ENCODE data around the gene BTG2. TPM values are rescaled to one million over a fixed set of nuclear protein-coding genes. Genes with fewer than 3 reads are reported as not detected.

BTG2 gene
- total and polyA plus RNA-seq, 2 donors, result 58.6 to 464 TPM

DNA sequence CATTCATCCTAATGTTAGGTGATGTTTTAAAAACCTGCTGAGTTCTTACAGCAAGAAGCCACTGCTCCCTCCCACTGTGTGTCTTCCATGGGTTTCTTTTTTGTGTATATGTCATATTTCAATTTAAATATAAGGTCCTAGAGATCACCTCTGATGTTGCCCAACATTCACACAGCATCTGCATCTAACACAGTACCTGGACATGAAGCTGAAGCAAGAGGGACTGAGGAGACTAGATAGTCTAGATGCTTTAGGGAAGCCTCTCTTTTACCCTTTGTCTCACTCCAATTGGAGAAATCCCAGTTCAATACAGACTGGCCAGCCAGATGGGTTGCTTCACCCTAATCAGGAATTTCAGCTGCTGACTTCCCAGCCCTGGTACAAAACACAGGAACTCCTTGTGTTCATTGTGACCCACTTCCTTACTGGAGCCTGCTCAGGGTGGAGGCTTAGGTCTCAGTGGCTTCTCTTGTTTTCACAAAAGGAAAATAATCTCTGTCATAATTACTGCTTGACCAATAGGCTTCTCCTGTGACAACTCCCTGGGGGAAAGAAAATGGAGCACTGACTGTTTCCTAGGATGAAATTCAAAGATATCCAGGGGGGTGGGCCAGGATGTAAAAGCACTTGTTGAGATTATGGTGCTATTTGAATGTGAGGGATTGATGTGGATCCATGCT, 17.3 kb downstream of the BTG2 start:
- Histone ChIP-seq H3K36me3 (ENCODE audit: insufficient read depth) (no peaks in the 10 kb centered on the region), H3K4me3 (ENCODE audit: low read depth, low read length) (no peak overlapping the region), H3K27ac (ENCODE audit: low read depth) (peak overlapping the region; percentile 49), H3K4me1 (ENCODE audit: insufficient read depth) (peaks cover 4% of the 10 kb centered on the region)
- no peak for DNase-seq (ENCODE audit: extremely low spot score)

DNA sequence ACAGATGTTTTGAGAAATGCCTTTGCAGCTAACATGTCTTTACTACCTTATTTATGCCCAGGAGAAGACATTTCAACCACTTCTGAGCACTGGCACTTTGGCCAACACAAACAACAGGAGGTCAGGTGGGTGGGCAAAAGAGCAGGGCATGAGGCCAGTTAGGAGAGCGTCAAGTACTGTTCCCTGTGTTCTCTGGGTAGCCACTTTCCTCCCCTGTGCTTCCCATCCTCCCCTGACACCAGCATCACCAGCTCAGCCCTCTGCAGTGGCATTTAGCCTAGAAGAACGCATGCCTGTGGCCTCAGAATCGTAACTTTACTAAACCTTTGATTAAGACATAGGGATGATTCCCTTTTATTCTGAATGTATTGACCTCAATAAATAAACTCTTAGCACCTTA, 18.3 kb downstream of the BTG2 start:
- Histone ChIP-seq H3K27ac (ENCODE audit: low read depth) (peak overlapping the region; percentile 42), H3K4me1 (ENCODE audit: insufficient read depth) (peaks cover 4% of the 10 kb centered on the region), H3K4me3 (ENCODE audit: low read depth, low read length) (no peak overlapping the region), H3K36me3 (ENCODE audit: insufficient read depth) (no peaks in the 10 kb centered on the region)
- no peak for DNase-seq (ENCODE audit: extremely low spot score)
- WGBS, result 74% methylated on average over 3 of the region's 3 CpGs

DNA sequence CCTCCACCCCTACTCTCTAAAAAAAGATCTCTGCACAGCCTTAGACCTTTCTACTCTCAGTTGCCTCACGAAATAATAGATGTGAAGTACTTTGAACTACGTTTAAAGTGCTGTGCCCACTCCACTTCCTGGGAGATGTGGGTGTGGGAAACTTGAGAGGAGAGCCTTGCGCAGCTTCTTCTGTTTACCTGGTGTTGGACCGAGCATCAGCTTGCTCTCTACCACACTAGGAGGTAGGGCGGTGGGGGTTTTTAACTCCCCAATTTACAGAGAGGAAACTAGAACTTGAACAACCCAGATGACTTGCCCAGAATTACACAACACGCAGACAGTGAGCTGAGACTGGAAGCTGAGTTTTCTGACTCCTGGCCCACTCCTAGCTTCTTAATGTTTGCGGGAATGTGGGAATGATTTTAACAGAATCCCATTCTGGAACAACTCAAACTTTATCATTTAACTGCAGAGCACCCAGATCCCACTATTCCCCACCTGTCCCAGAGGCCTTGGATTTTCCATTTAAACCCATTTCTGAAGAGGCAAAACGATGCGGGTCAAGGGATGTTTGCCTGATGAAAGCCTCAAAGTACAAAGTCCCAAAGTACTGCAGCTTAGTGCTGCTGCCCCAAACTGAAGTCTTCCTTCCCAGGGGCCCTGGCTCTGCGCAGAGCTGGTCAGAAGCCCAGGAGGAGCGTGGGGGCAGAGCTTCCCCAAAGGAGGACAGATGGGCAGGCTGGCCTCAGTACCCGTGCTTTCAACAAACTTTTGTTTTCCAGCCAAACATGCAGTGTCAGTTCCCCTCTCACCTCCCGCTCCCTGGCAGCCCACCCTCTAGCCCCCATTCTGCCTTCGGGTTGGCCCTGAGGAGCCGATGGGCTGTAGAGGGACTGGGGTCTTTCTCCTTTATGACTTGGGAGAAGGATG, 19.0 kb downstream of the BTG2 start:
- H3K36me3 ChIP-seq (ENCODE audit: insufficient read depth), result no peaks in the 10 kb centered on the region
- 69% methylated on average over 15 of the region's 15 CpGs for WGBS
- peak overlapping the region; percentile 46 for H3K27ac ChIP-seq (ENCODE audit: low read depth)
- H3K4me3 ChIP-seq (ENCODE audit: low read depth, low read length), result no peak overlapping the region
- DNase-seq (ENCODE audit: extremely low spot score), result no peak
- peaks cover 4% of the 10 kb centered on the region for H3K4me1 ChIP-seq (ENCODE audit: insufficient read depth)

DNA sequence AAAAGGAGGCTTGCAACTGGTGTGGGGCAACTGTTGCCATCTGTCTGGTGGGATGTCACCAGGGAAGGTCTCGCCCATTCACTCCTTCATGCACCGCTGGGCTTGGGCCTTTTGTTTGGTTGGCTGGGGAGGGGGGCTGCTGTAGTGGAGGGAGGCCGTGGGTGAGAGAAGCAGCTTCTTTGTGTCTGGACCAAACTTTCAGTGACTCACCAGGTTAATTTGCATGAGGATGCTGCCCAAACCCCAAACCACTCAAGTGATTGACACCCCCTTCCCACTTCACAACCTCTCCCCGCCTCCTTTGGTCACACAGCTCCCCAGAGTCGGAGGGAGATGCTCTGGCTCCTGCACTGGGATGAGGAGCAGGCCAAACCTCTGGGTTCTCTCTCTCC, 19.7 kb downstream of the BTG2 start:
- H3K4me1 ChIP-seq (ENCODE audit: insufficient read depth), result peaks cover 4% of the 10 kb centered on the region
- 60% methylated on average over 5 of the region's 5 CpGs for WGBS
- DNase-seq (ENCODE audit: extremely low spot score), result no peak
- H3K36me3 ChIP-seq (ENCODE audit: insufficient read depth), result no peaks in the 10 kb centered on the region
- no peak overlapping the region for H3K4me3 ChIP-seq (ENCODE audit: low read depth, low read length)
- peak overlapping the region; percentile 46 for H3K27ac ChIP-seq (ENCODE audit: low read depth)

DNA sequence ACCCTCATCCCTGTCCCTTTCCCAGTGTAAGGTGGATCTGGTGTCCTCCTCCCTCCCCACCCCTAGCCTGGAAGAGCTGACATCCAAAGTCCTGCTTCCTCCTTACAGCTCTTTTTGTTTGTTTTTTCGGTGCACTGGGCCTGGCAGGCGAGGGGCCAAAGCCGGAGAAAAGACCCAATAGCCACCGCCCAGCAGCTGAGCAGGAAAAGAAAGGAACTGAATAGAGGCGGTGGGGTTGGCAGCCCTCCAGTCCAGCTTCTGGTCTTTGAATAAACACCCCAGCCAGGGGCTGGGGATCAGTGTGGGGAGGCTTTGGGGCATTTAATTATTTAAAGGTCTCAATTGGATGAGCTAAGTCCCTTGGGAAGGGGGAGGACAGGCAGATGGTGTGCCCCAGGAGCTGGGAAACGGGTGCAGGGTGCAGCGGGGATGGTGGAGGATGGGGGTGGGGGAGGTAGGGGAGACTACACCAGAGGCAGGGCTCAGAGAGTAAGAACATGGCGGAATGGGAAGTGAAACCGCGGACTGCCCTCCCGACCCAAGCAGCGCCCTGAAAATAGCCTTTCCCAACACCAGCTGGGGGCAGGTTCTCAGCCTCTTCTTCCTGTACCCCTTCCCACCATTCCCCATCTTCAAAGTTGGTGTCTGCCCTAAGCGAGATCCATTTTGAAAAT, 20.2 kb downstream of the BTG2 start:
- H3K4me3 ChIP-seq (ENCODE audit: low read depth, low read length), result no peak overlapping the region
- no peaks in the 10 kb centered on the region for H3K36me3 ChIP-seq (ENCODE audit: insufficient read depth)
- peaks cover 2% of the 10 kb centered on the region for H3K4me1 ChIP-seq (ENCODE audit: insufficient read depth)
- DNase-seq (ENCODE audit: extremely low spot score), result no peak
- peak overlapping the region; percentile 46 for H3K27ac ChIP-seq (ENCODE audit: low read depth)
- WGBS, result 53% methylated on average over 13 of the region's 13 CpGs

DNA sequence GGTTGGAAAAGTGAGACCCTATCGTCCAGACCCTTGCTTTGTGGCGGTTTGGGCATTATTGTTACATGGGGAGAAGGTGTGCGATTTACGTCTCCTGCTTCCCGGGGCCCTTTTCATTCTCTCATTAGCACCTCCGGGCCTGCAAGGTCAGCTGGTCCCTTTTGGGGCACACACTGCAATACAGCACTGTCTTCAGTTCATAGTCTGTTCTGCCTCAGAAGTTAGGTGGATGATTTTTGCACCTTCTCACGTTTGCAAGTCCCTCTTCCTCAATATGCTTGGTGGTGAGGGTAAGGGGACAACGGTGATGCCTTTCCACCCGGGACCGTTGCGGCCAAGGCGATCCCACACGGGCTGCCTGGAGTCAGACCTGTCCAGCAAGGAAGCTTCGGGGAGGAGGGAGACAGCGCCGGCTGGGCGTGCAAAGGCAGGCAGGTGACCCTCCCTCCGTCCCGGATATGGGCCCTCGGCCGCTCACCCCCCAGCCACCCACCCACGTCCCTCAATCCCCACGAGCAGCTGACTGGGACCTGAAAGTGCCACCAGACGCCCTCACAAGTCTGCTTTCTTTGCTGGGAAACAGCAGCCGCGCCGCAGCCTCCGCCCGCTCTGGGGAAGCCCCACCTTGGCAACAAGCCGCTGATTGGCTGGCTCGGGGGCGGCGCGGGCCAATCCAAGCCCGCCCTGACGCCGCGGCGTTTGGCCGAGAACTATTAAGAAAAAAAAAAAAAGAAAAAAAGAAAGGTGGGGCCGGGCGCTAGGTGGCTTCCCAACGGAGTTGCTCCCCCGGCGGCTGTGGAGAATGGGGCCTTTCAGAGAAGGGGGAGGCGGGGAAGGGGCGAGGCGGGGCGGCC, 21.7 kb downstream of the BTG2 start:
- WGBS, result 7% methylated on average over 49 of the region's 49 CpGs
- H3K4me3 ChIP-seq (ENCODE audit: low read depth, low read length), result peak overlapping the region; percentile 17
- peak; percentile 90 for DNase-seq (ENCODE audit: extremely low spot score)
- H3K27ac ChIP-seq (ENCODE audit: low read depth), result peak overlapping the region; percentile 93
- peaks cover 2% of the 10 kb centered on the region for H3K4me1 ChIP-seq (ENCODE audit: insufficient read depth)
- H3K36me3 ChIP-seq (ENCODE audit: insufficient read depth), result no peaks in the 10 kb centered on the region

DNA sequence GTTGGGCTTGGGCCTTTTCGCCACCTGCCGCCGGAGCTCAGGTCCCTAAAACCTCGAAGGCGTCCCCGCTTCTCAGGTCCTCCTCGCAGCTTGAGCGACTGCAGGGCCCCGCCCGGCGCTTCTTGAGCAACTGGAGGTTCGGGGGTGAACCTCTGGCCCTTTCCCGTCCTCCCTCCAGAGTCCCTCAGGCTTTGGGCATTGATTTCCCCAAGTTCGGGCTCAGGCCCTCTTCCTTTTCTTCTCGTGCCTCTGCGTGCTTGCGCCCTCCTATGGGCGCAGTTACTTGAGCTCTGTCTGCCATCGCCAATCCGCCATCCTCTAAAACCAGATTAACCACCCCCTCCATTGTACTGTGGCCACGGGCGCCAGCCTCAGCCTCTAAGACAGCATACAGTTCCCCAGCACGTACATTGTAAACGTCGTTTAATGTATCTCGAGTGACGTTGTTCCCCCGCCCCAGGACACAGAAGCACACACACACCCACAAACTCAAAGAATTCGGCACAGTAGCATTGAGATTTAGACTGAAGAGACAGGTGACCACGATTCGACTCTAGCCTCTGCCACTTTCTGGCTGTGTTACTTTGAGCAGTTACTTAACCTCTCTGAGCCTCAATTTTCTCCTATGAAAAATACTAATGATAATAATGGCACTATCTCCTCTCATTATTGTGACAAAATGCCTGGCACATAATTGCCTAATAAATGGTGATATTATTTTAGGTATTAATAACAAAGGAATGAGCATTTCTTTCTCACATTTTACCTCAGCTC, 22.6 kb downstream of the BTG2 start:
- Histone ChIP-seq H3K36me3 (ENCODE audit: insufficient read depth) (no peaks in the 10 kb centered on the region), H3K4me1 (ENCODE audit: insufficient read depth) (peaks cover 2% of the 10 kb centered on the region), H3K27ac (ENCODE audit: low read depth) (peak overlapping the region; percentile 93), H3K4me3 (ENCODE audit: low read depth, low read length) (peak overlapping the region; percentile 17)
- 7% methylated on average over 31 of the region's 31 CpGs for WGBS
- no peak for DNase-seq (ENCODE audit: extremely low spot score)

DNA sequence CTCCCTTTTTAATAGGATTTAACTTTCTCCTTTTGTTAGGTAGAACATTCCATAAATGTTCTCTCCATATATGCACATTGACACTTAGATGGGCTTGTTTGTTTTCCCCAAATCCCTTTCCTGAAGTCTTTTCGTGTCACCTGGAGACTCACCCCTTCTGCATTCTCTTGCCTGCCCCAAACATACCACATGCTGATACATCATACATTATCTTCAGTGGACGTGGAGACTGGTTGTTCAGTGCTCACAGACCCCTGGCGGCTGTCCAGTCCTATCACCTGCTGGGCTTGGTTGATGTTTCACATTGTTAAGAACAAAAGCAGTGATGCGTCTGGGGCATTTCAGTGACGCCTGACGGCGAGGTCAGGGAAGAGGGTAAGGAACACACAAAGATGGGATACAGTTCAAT, 23.4 kb downstream of the BTG2 start:
- no peak for DNase-seq (ENCODE audit: extremely low spot score)
- Histone ChIP-seq H3K4me1 (ENCODE audit: insufficient read depth) (peaks cover 2% of the 10 kb centered on the region), H3K36me3 (ENCODE audit: insufficient read depth) (no peaks in the 10 kb centered on the region), H3K4me3 (ENCODE audit: low read depth, low read length) (no peak overlapping the region), H3K27ac (ENCODE audit: low read depth) (peak overlapping the region; percentile 59)
- 78% methylated on average over 7 of the region's 7 CpGs for WGBS

DNA sequence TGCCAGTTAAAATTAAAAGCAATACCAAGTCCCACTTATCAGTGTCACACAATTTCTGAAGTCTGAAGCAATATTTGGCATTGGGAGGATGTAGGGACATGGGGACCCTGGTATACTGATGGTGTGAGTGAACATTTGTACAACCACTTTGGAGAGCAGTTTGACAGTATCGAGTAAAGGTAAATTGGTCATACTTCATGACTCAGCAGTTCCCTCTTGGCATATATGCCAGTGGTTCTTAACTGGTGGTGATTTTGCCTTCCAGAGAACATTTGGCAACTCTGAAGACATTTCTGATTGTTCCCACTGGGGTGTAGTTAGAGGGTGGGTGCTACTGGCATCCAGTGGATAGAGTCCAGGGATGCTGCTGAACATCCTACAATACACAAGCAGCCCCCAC, 25.9 kb downstream of the BTG2 start:
- H3K36me3 ChIP-seq (ENCODE audit: insufficient read depth), result no peaks in the 10 kb centered on the region
- no peaks in the 10 kb centered on the region for H3K4me1 ChIP-seq (ENCODE audit: insufficient read depth)
- no peak overlapping the region for H3K27ac ChIP-seq (ENCODE audit: low read depth)
- no peak overlapping the region for H3K4me3 ChIP-seq (ENCODE audit: low read depth, low read length)
- no peak for DNase-seq (ENCODE audit: extremely low spot score)
- WGBS, result 89% methylated on average over 1 of the region's 1 CpG

DNA sequence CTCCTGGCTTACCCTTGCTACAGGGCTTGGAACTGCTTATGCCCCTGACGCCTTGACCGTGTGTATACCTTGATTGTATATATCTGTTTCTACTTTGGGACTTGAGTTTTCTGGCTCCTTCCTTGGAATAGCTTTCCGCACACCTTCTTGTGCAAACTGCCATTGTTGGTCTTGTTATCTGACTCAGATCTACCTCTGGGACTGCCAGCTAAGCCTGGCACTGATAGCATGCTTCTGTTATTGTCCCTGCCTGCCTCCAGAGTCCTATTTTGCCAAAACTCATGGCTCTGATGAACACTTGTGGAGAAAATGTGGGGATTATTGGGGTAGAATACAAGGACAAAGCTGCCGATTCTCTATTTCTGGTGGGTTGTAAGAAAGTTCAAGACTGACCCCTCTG, 30.2 kb downstream of the BTG2 start:
- no peaks in the 10 kb centered on the region for H3K4me1 ChIP-seq (ENCODE audit: insufficient read depth)
- WGBS, result 85% methylated on average over 4 of the region's 4 CpGs
- DNase-seq (ENCODE audit: extremely low spot score), result no peak
- H3K27ac ChIP-seq (ENCODE audit: low read depth), result no peak overlapping the region
- H3K36me3 ChIP-seq (ENCODE audit: insufficient read depth), result no peaks in the 10 kb centered on the region
- H3K4me3 ChIP-seq (ENCODE audit: low read depth, low read length), result no peak overlapping the region

DNA sequence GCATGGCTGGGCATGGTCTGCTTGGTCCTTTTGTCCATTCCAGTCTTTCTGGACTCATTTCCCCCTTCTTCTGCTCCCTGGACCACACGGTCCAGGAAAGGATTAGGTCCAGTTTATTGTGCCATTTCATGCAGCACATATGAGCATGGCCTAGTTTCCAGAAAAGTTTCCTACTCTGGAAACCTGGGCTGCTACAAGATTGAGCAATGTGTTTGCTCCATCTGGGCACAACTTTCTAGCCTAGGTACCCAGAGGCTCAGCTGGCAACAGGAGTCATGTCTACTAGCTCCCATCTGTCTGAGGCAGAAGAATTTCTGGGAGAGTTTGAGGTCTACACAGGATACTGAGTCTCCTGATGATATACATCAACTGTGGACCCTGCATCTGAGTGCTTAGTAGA, 30.8 kb downstream of the BTG2 start:
- Histone ChIP-seq H3K4me1 (ENCODE audit: insufficient read depth) (no peaks in the 10 kb centered on the region), H3K4me3 (ENCODE audit: low read depth, low read length) (no peak overlapping the region), H3K36me3 (ENCODE audit: insufficient read depth) (no peaks in the 10 kb centered on the region), H3K27ac (ENCODE audit: low read depth) (no peak overlapping the region)
- no peak for DNase-seq (ENCODE audit: extremely low spot score)
- WGBS, result 41% methylated on average over 1 of the region's 1 CpG

DNA sequence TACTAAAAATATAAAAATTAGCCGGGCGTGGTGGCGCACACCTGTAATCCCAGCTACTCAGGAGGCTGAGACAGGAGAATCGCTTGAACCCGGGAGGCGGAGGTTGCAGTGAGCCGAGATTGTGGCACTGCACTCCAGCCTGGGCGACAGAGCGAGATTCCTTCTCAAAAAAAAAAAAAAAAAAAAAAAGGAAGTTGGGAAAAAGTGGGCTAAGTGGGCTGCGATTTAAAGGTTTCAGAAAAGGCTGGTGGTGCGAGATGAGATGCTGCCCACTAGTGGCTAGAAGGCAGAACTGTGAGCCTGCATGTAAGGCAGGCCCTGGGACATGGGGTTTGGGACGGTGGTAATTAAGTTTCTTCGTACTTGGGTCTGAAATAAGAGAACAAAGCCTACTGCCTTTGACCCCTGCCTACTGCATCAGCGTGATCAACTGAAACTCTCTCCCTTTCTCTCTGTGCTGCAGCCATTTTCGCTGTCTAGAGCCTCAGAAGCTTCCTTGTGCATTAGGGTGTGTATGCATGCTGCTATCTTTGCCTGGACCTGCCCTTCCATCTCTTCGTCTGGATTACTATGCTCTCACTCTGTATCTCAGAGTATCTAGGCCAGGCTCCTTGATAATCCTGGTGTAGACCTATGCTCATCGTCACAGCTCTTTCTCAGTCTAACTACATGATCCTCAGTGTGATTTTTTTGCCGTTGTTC, 33.2 kb downstream of the BTG2 start:
- no peak for DNase-seq (ENCODE audit: extremely low spot score)
- Histone ChIP-seq H3K27ac (ENCODE audit: low read depth) (no peak overlapping the region), H3K36me3 (ENCODE audit: insufficient read depth) (no peaks in the 10 kb centered on the region), H3K4me3 (ENCODE audit: low read depth, low read length) (no peak overlapping the region), H3K4me1 (ENCODE audit: insufficient read depth) (no peaks in the 10 kb centered on the region)
- WGBS, result 52% methylated on average over 18 of the region's 18 CpGs
